ENCODE results near the gene SIK1.

Gene SIK1

DNA sequence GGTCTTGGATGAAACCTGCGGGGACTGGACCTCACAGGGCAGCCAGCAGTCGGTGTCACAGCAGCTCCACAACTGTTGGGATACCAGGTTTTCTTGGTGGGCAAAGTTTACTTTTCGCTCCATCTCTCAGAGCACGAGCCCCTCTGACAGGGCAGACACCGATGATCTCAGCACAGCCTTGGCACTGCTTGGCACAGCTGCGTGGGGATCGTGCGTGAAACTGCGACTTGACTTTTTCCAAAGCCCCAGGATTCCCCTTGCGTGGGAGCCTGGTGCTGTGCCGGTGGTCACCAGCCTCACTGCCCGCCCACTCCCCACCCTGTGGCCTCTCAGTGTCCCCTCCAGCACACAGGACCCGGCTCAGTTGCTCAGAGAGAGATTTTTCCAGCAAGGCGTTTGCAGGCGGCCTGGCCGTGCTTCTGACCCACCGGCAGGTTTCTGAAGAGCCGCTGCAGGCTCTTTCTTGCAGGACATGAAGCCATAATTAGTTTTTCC, 57.3 kb downstream of the SIK1 start:
- FAIRE-seq (no peak), DNase-seq (ENCODE audit: insufficient read length, low spot score) (no peak)

DNA sequence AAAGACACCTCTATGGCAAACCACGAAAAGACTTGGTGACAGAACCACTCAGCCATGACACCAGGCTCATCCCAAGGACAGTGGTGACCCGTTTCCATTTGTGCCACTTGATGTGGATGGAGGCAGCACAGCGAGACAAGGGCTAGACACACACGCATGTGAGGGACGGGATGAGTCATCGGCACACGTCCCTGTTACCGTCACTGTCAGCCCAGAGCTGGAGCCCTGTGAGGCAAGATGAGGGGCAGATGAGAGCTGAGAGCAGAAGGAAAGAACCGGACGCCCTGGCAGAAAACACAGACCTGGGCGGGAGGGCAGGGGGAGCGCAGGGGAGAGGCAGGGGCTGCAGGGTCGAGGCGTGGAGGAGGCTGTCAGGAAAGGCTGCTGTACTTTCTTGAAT, 57.8 kb downstream of the SIK1 start:
- DNase-seq (ENCODE audit: insufficient read length, low spot score) = no peak

DNA sequence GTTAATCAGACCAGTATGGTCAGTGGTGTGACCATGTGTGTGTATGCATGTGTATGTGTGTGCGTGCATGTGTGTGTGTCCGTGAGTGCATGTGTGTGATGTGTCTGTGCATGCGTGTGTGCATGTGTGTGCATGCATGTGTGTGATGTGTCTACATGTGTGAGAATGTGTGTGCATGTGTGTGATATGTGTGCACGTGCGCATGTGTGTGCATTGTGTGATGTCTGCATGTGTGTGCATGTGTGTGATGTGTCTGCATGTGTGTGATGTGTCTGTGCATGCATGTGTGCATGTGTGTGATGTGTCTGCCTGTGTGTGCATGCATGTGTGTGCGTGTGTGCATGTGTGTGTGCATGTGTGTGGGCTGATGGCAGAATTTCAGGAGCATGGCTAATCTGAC, 58.2 kb downstream of the SIK1 start:
- FAIRE-seq = peak; percentile 96
- DNase-seq (ENCODE audit: insufficient read length, low spot score) = no peak

More for the DNA sequence above, 57.8 kb downstream of the SIK1 start:
- no peak for FAIRE-seq

DNA sequence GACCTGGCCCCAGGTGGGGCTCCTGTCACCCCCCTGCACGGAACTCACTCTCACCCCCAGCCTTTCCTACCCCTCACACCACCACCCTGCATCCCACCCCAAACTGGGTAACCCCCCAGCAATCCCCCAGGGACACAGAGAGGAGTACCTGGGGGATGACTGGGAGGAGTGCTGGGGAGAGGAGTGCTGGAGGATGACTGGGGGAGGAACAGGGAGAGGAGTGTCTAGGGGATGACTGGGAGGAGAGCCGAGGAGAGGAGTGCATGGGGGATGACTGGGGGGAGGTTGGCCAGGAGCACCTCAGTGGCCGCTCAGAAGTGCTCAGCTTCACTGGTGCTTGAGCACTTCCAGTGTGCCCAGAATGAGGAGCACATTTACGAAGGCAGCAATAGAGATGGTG, 59.1 kb downstream of the SIK1 start:
- no peak for FAIRE-seq
- no peak for DNase-seq (ENCODE audit: insufficient read length, low spot score)

DNA sequence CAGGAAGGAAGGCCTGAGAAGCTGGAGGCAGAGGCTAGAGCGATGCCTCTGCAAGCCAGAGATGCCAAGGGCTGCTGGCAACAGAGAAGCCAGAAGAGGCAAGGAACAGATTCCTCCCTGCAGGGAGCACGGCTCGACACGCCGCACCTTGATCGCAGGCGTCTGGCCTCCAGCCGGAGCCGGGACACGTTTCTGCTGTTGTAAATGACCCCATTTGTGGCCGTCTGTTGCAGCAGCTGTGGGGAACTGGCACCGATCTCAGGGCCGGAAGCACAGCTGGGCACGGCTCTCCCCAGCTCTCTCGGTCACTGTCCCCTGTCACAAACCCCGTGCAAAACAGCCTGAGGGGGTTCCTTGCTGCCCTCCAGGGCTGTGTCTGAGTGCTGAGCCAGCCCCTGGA, 59.6 kb downstream of the SIK1 start:
- no peak for FAIRE-seq
- no peak for DNase-seq (ENCODE audit: insufficient read length, low spot score)

DNA sequence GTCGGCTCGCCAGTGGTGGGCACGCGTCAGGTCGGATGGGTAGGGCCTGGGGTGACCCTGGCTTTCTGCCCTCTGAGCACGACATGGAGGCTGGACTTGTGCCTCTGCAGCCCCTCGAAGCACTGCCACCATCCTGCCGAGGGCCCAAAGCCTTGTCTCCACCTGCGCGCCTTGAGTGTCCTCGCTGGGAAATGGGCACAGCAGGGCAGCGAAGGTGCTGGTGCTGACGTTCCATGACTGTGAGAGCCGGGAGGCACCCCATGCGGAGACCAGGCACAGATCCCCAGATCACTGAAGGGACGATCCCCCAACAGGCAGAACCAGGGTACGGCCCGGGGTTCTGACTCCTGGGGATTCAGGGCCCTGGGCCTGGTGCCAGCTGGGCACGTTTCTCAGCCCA, 60.3 kb downstream of the SIK1 start:
- FAIRE-seq = no peak
- DNase-seq (ENCODE audit: insufficient read length, low spot score) = no peak

DNA sequence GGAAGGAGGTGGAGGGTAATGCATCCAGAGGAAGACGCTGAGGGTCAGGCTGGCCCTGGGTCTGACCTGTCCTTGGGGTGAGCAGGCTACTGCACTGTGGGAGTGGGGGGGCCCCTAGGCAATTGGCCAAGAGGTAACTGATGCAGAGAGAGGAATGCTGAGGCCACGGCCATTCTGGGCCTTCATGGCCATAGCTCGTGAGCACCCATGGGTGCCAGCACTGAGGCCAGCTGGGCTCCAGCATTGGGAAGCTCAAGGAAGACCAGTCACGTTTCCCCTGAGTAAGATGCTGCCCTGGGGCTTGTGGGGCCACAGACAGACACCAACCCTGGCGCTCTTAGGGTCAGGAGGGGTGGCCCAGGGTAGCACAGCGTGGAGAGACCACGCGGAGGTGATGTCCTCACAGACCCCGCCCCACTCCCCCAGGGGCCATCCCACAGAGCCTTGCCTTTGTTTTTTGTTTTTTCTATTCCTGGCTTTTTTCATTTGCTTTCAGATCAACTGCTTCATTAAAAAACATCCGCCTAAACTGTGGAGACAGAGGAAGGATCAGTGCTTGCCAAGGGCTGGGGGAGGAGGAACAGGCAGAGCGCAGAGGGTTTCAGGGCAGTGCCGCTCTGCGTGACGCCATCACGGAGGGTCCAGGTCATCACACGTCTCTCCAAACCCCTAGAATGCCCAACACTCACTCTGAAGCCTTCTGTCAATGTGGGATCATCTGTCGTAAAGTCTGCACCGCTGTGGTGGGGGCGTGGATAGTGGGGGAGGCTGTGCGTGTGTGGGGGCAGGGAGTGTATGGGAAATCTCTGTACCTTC, 61.1 kb downstream of the SIK1 start:
- DNase-seq (ENCODE audit: insufficient read length, low spot score) = no peak
- FAIRE-seq = no peak

DNA sequence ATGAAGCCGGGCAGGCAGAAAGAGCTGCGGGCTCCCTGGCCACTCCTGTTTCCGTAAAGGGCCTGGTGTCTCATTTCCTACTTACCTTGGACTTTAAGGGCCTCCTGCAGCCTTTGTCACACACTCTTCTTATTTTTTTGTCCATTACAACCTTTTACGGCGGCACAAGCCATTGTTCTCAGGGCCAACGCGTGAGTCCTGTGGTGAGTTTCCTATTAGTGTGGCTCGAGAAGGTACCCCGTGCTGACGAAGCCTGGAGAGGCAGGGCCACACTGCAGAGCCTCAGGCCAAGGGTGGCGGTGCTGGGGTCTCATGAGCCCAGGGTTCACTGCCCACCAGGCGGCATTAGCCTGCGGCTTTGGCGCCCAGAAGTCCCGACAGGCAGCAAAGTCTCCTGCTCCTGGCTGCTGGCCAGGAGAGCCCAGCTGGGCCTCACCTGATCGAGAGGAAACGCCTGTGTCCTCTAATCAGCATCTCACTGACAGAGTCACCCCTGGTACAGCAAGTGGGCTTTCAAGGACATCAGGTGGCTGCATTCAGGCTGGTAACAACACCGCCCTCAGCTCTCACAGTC, 62.0 kb downstream of the SIK1 start:
- FAIRE-seq (no peak), DNase-seq (ENCODE audit: insufficient read length, low spot score) (no peak)

Data from HTR-8/SVneo (cell line).